SK-N-SH treated with all-trans-retinoic acid at 6 μM for 48 hours (cell line): Measurements from ENCODE around the gene TANC2.

Experiments used
- ATAC-seq: fragments of 200-7000 bp; cut with Tn5 transposase; 3 replicates; pipeline ENCODE4 v1.9.1; 2020; ENCODE audit warnings: mild to moderate bottlenecking, moderate library complexity
- ARNTL ChIP-seq: fragments of 450-650 bp; formaldehyde crosslinking; IDR thresholded peaks from 2 replicates; pipeline ENCODE4 v1.5.0; 2020; ENCODE audit warnings: low read depth, mild to moderate bottlenecking, moderate library complexity, borderline replicate concordance
- CSDC2 ChIP-seq: fragments of 250-450 bp; sonication (Bioruptor Pico); IDR thresholded peaks from 2 replicates; pipeline ENCODE4 v1.5.0; 2020; ENCODE audit warnings: mild to moderate bottlenecking, moderate library complexity
- ESRRG ChIP-seq: fragments of 250-450 bp; sonication (Bioruptor Pico); IDR thresholded peaks from 2 replicates; pipeline ENCODE4 v1.6.1; 2021; ENCODE audit warnings: mild to moderate bottlenecking
- GLIS3 ChIP-seq: fragments of 250-450 bp; sonication (Bioruptor Pico); IDR thresholded peaks from 2 replicates; pipeline ENCODE4 v1.5.0; 2020; ENCODE audit warnings: mild to moderate bottlenecking, moderate library complexity
- ISL1 ChIP-seq: fragments of 250-450 bp; sonication (Bioruptor Pico); IDR thresholded peaks from 2 replicates; pipeline ENCODE4 v2.1.2; 2022; ENCODE audit warnings: mild to moderate bottlenecking, moderate library complexity
- OSR1 ChIP-seq: fragments of 250-450 bp; sonication (Bioruptor Pico); IDR thresholded peaks from 2 replicates; pipeline ENCODE4 v1.8.0; 2022; ENCODE audit warnings: moderate library complexity, mild to moderate bottlenecking, inconsistent platforms
- PPARA ChIP-seq: fragments of 250-450 bp; sonication (Bioruptor Pico); IDR thresholded peaks from 2 replicates; pipeline ENCODE4 v1.5.0; 2020; ENCODE audit warnings: mild to moderate bottlenecking, borderline replicate concordance
- RARB ChIP-seq: fragments of 250-450 bp; sonication (Bioruptor Pico); IDR thresholded peaks from 2 replicates; pipeline ENCODE4 v1.8.0; 2021; ENCODE audit warnings: mild to moderate bottlenecking, moderate library complexity
- SNAI2 ChIP-seq: fragments of 250-450 bp; sonication (Bioruptor Pico); IDR thresholded peaks from 2 replicates; pipeline ENCODE4 v1.5.0; 2020; ENCODE audit warnings: mild to moderate bottlenecking, moderate library complexity
- TCF4 ChIP-seq: fragments of 250-450 bp; sonication (Bioruptor Pico); IDR thresholded peaks from 2 replicates; pipeline ENCODE4 v1.8.0; 2021; ENCODE audit warnings: mild to moderate bottlenecking, moderate library complexity, borderline replicate concordance
- TOX ChIP-seq: fragments of 250-450 bp; sonication (Bioruptor Pico); IDR thresholded peaks from 2 replicates; pipeline ENCODE4 v1.8.0; 2021; ENCODE audit warnings: mild to moderate bottlenecking, moderate library complexity, borderline replicate concordance
- ZC3H10 ChIP-seq: fragments of 250-450 bp; sonication (Bioruptor Pico); IDR thresholded peaks from 2 replicates; pipeline ENCODE4 v1.5.1; 2021; ENCODE audit warnings: mild to moderate bottlenecking, moderate library complexity
- ZFP3 ChIP-seq: fragments of 250-450 bp; sonication (Bioruptor Pico); IDR thresholded peaks from 2 replicates; pipeline ENCODE4 v1.5.0; 2020; ENCODE audit warnings: mild to moderate bottlenecking, moderate library complexity
- ZFP30 ChIP-seq: fragments of 450-650 bp; formaldehyde crosslinking; IDR thresholded peaks from 2 replicates; pipeline ENCODE4 v1.5.0; 2022; ENCODE audit warnings: mild to moderate bottlenecking, moderate library complexity
- ZNF565 ChIP-seq: fragments of 450-650 bp; formaldehyde crosslinking; conservative IDR thresholded peaks from 2 replicates; pipeline ENCODE4 v1.5.0; 2020; ENCODE audit warnings: low read depth, mild to moderate bottlenecking, moderate library complexity
- ZNF8 ChIP-seq: fragments of 450-650 bp; formaldehyde crosslinking; IDR thresholded peaks from 2 replicates; pipeline ENCODE4 v1.5.0; 2020; ENCODE audit warnings: mild to moderate bottlenecking, moderate library complexity
- TF ChIP-seq, protein P1 (sequence below): fragments of 250-450 bp; sonication (Bioruptor Pico); IDR thresholded peaks from 2 replicates; pipeline ENCODE4 v1.5.0; 2020; ENCODE audit warnings: mild to moderate bottlenecking, moderate library complexity
- TF ChIP-seq, protein P2 (sequence below): fragments of 250-450 bp; sonication (Bioruptor Pico); IDR thresholded peaks from 2 replicates; pipeline ENCODE4 v1.8.0; 2020; ENCODE audit warnings: mild to moderate bottlenecking, moderate library complexity, borderline replicate concordance
- TF ChIP-seq, protein P3 (sequence below): fragments of 250-450 bp; sonication (Bioruptor Pico); IDR thresholded peaks from 2 replicates; pipeline ENCODE4 v1.8.0; 2021; ENCODE audit warnings: low read depth, mild to moderate bottlenecking, moderate library complexity, borderline replicate concordance
- TF ChIP-seq, protein P4 (sequence below): fragments of 250-450 bp; sonication (Bioruptor Pico); IDR thresholded peaks from 2 replicates; pipeline ENCODE4 v1.5.1; 2021; ENCODE audit warnings: mild to moderate bottlenecking, moderate library complexity
- TF ChIP-seq, protein P5 (sequence below): fragments of 250-450 bp; sonication (Bioruptor Pico); IDR thresholded peaks from 2 replicates; pipeline ENCODE4 v1.5.1; 2020; ENCODE audit warnings: low read depth, mild to moderate bottlenecking, moderate library complexity

The TANC2 gene

DNA sequence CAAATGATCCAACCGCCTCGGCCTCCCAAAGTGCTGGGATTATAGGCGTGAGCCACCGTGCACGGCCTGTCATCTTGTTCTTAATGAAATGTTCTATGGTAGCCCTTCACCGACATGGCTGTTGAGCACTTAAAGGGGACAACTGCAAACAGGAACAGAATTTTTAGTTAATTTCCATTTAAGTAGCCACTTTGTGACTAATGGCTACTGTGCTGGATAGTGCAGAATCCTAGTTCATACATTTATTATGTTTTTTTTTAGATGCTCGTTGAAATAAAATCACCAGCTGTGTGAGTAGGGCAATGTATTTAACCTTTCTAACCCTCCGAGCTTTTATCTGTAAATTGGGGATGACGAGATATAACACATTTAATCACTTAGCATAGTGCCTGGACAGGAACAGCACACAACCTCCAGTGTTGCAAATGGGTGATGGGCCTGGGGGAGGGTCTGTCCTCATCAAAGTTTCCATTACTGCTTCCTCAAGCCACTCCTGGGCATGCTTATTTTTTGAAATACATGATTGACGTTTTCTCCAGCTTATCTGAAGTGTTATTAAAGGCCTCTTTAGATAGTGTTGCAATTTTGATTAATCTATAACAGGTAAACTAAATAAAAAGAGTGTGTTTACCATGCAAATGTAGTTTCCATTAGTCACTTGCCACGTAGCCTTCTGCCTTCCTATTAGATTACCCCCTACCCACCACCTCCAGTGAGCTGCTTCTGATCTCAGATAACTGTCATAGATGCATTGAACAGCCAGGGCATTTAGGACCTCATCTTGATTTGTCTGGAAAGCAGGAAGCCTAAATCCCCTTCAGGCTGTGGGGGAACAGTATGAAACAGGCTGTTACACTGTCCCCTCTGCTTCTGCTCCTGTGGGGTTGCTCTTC is 42.5 kb upstream of the TANC2 start:
- TF ChIP-seq, protein P1, sequence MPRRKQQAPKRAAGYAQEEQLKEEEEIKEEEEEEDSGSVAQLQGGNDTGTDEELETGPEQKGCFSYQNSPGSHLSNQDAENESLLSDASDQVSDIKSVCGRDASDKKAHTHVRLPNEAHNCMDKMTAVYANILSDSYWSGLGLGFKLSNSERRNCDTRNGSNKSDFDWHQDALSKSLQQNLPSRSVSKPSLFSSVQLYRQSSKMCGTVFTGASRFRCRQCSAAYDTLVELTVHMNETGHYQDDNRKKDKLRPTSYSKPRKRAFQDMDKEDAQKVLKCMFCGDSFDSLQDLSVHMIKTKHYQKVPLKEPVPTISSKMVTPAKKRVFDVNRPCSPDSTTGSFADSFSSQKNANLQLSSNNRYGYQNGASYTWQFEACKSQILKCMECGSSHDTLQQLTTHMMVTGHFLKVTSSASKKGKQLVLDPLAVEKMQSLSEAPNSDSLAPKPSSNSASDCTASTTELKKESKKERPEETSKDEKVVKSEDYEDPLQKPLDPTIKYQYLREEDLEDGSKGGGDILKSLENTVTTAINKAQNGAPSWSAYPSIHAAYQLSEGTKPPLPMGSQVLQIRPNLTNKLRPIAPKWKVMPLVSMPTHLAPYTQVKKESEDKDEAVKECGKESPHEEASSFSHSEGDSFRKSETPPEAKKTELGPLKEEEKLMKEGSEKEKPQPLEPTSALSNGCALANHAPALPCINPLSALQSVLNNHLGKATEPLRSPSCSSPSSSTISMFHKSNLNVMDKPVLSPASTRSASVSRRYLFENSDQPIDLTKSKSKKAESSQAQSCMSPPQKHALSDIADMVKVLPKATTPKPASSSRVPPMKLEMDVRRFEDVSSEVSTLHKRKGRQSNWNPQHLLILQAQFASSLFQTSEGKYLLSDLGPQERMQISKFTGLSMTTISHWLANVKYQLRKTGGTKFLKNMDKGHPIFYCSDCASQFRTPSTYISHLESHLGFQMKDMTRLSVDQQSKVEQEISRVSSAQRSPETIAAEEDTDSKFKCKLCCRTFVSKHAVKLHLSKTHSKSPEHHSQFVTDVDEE (CRISPR knock-in tag) = peak; percentile 7; the same call in 1 of the 2 replicates
- TF ChIP-seq, protein P2, sequence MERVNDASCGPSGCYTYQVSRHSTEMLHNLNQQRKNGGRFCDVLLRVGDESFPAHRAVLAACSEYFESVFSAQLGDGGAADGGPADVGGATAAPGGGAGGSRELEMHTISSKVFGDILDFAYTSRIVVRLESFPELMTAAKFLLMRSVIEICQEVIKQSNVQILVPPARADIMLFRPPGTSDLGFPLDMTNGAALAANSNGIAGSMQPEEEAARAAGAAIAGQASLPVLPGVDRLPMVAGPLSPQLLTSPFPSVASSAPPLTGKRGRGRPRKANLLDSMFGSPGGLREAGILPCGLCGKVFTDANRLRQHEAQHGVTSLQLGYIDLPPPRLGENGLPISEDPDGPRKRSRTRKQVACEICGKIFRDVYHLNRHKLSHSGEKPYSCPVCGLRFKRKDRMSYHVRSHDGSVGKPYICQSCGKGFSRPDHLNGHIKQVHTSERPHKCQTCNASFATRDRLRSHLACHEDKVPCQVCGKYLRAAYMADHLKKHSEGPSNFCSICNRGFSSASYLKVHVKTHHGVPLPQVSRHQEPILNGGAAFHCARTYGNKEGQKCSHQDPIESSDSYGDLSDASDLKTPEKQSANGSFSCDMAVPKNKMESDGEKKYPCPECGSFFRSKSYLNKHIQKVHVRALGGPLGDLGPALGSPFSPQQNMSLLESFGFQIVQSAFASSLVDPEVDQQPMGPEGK (CRISPR knock-in tag) = no peak
- ATAC-seq = no peak

DNA sequence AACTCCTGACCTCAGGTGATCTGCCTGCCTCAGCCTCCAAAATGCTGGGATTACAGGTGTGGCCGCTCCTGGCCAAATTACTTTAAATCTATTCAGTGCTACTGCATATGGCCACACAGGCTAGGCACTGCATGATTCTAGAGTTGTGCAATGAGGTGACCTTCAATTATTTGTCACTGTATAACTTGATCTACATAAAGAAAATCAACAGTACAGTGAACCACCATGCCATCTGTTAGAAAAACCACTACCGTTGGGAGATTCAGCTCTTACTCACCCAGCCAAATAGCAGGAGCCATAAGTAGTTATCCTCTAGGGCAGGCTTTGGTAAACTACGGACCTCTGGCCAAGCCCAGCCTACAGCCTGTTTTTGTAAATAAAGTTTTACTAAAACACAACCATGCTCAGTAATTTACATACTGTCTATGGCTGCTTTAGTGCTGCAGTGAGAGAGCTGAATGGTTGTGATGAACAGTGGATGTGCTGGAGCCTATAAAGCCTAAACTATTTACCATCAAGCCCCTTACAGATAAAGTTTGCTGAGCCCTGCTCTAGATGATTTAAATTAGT is 40.7 kb upstream of the TANC2 start:
- ATAC-seq = no peak
- TF ChIP-seq ISL1 (CRISPR knock-in tag) (no peak), OSR1 (CRISPR knock-in tag) (no peak), SNAI2 (CRISPR knock-in tag) (no peak), PPARA (CRISPR knock-in tag) (no peak), TOX (CRISPR knock-in tag) (no peak), TCF4 (CRISPR knock-in tag) (no peak), ZFP3 (no peak)
- TF ChIP-seq, protein P3, sequence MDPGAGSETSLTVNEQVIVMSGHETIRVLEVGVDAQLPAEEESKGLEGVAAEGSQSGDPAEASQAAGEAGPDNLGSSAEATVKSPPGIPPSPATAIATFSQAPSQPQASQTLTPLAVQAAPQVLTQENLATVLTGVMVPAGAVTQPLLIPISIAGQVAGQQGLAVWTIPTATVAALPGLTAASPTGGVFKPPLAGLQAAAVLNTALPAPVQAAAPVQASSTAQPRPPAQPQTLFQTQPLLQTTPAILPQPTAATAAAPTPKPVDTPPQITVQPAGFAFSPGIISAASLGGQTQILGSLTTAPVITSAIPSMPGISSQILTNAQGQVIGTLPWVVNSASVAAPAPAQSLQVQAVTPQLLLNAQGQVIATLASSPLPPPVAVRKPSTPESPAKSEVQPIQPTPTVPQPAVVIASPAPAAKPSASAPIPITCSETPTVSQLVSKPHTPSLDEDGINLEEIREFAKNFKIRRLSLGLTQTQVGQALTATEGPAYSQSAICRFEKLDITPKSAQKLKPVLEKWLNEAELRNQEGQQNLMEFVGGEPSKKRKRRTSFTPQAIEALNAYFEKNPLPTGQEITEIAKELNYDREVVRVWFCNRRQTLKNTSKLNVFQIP = no peak
- TF ChIP-seq, protein P1 (CRISPR knock-in tag) = no peak

DNA sequence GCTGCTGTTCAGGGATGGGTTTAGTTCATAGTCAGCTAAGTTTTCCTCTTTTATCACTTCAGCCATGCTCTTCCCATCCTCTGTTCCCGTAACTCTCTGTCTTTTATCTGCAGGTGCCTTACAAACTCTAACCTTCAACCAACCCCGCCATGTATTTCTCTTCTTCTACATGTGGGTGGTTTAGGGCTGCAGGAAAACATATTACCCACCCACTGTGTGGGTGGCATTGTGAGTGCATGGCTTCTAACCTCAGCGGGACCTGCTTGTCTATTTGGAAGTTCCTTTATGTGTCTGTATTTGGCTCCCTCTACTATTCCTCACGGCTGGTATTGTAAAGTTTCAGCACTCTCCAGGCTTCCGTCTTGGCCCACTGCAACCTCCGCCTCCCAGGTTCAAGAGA is 39.0 kb upstream of the TANC2 start:
- no peak for ATAC-seq
- no peak for TF ChIP-seq TOX (CRISPR knock-in tag)
- TF ChIP-seq, protein P2 (CRISPR knock-in tag) = no peak
- no peak for TF ChIP-seq SNAI2 (CRISPR knock-in tag)
- TF ChIP-seq CSDC2 = no peak
- TF ChIP-seq OSR1 (CRISPR knock-in tag) = no peak
- TF ChIP-seq ISL1 (CRISPR knock-in tag) = no peak
- no peak for TF ChIP-seq ESRRG (CRISPR knock-in tag)
- no peak for TF ChIP-seq PPARA (CRISPR knock-in tag)
- TF ChIP-seq, protein P4, sequence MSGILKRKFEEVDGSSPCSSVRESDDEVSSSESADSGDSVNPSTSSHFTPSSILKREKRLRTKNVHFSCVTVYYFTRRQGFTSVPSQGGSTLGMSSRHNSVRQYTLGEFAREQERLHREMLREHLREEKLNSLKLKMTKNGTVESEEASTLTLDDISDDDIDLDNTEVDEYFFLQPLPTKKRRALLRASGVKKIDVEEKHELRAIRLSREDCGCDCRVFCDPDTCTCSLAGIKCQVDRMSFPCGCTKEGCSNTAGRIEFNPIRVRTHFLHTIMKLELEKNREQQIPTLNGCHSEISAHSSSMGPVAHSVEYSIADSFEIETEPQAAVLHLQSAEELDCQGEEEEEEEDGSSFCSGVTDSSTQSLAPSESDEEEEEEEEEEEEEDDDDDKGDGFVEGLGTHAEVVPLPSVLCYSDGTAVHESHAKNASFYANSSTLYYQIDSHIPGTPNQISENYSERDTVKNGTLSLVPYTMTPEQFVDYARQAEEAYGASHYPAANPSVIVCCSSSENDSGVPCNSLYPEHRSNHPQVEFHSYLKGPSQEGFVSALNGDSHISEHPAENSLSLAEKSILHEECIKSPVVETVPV = no peak
- TF ChIP-seq ZNF565 (CRISPR knock-in tag) = no peak
- TF ChIP-seq RARB (CRISPR knock-in tag) = no peak
- TF ChIP-seq, protein P5, sequence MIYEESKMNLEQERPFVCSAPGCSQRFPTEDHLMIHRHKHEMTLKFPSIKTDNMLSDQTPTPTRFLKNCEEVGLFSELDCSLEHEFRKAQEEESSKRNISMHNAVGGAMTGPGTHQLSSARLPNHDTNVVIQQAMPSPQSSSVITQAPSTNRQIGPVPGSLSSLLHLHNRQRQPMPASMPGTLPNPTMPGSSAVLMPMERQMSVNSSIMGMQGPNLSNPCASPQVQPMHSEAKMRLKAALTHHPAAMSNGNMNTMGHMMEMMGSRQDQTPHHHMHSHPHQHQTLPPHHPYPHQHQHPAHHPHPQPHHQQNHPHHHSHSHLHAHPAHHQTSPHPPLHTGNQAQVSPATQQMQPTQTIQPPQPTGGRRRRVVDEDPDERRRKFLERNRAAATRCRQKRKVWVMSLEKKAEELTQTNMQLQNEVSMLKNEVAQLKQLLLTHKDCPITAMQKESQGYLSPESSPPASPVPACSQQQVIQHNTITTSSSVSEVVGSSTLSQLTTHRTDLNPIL (CRISPR knock-in tag) = no peak
- TF ChIP-seq ZC3H10 (CRISPR knock-in tag) = no peak
- TF ChIP-seq ARNTL (CRISPR knock-in tag) = no peak
- no peak for TF ChIP-seq ZFP30 (CRISPR knock-in tag)
- TF ChIP-seq ZFP3 = no peak
- no peak for TF ChIP-seq TCF4 (CRISPR knock-in tag)
- no peak for TF ChIP-seq GLIS3 (CRISPR knock-in tag)
- no peak for TF ChIP-seq ZNF8
